Pericardium fibroblast (primary cell): ENCODE data around the gene SRP72. TPM values are rescaled to one million over a fixed set of nuclear protein-coding genes. Genes with fewer than 3 reads are reported as not detected.

Experiments
- total RNA-seq: library from RNA; depleted of rRNA; stranded (reverse); fragments of >200 nt; gene quantifications from 2 replicates; pipeline ENCODE4 v1.2.3, GENCODE V29; 2015

Gene SRP72
- 50.0 and 52.3 TPM in 2 replicates for total RNA-seq

GRCh38 chr4:56467284-56468096 is at the start of gene SRP72:
SRP72 (plus strand) TSS chr4:56467617; CDS start chr4:56467636, 19 bp downstream.

GRCh38 chr4:56435140-56435926 is 32.1 kb upstream of the SRP72 start, which contains the start of gene PPAT:
PPAT (minus strand) TSS chr4:56435615; CDS start chr4:56435477, 138 bp downstream.

GRCh38 chr4:56505269-56506130 is 38.1 kb downstream of the SRP72 start, which contains the start of gene ARL9:
ARL9 (plus strand) TSS chr4:56505791; CDS start chr4:56505863, 72 bp downstream.

Other genes starting within 250 kb of the SRP72 start
- gene AASDH, start 80.1 kb upstream of the SRP72 start, total RNA-seq, result 6.9 and 7.8 TPM in 2 replicates
- gene PPAT, start 32.0 kb upstream of the SRP72 start, total RNA-seq, result 4.8 and 7.5 TPM in 2 replicates
- 38.6 and 39.6 TPM in 2 replicates for gene PAICS, start 31.4 kb upstream of the SRP72 start, total RNA-seq
- not detected in 2 replicates for gene ARL9, start 38.2 kb downstream of the SRP72 start, total RNA-seq
- 0.47 TPM in 1 of 2 replicates, not detected in the other for gene HOPX, start 213.7 kb downstream of the SRP72 start, total RNA-seq